ENCODE measurements around the gene CDA.

CDA gene

DNA sequence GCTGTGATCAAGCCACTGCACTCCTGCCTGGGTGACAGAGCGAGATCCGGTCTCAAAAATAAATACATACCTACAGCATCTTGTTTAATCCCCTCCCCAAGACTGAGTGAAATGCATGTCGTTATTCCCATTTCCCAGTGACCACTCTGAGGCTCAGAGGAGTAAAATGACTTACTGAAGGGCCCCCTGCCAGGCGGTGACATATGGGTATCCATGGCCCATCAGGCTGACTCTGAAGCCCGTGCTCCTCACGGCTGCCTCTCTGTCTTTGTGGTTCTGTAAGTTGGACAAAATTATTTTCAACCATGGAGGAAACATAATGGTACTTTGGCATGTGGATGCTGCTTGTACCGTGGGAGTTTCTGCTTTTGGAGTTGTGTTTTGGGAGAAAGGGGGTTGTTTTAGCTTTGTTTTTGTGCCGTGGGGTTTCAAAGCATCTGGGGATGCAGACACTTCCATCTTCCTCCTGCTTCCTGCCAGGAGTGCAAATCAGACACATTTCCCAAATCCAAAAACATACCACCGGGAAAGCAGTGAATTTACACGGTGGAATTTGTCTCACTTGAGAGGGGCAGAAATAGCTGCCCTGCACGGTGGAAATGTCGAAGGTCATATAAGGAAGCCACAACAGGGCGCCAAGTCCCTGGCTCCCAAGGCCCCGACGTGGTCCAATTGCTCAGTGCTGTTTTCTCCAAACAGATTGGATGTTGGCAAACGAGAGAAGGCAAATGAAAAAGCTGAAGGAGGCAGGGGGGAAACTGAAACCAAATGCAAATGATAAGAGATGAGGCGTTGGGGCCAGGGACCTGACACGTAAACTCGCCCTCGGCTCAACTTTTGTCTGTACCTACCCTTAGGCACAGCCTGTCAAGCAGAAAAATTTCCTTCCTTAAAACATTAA, 27.3 kb downstream of the CDA start:
- DNase-seq (ENCODE audit: low read depth): no peak

DNA sequence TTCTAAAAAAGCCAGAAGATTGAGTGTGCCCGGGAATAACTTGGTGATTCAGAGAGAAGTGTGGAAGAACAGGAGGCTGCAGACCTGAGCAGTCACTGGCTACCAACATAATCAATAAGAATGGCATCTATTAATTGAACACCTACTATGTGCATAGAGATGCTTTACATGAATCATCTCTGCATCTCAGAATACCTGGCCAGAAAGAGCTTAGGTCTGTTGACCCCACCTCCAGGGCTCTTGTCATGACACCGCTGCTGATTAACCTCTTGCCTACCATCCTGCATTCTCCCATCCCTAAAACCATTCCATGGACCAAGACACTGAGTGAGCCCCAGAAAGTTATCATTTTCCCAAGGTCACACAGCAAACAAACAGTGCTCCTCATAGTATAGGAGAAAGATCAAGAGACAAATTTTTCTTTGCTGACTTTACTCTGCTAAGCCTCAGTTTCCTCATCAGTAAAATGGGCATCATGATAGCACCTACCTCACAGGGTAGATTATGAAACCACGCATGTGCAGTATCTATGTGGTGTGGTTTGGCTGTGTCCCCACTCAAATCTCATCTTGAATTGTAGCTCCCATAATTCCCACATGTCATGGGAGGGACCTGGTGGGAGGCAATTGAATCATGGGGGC, 28.1 kb downstream of the CDA start:
- no peak for DNase-seq (ENCODE audit: low read depth)

DNA sequence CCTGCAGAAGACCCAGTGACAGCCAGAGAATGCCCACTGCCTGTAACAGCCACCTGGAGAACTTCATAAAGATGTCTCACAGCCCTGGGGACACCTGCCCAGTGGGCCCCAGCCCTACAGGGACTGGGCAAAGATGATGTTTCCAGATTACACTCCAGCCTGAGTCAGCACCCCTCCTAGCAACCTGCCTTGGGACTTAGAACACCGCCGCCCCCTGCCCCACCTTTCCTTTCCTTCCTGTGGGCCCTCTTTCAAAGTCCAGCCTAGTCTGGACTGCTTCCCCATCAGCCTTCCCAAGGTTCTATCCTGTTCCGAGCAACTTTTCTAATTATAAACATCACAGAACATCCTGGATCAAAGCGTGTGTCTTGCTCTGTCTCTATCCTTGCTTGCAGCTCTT, 29.7 kb downstream of the CDA start:
- DNase-seq (ENCODE audit: low read depth): no peak

DNA sequence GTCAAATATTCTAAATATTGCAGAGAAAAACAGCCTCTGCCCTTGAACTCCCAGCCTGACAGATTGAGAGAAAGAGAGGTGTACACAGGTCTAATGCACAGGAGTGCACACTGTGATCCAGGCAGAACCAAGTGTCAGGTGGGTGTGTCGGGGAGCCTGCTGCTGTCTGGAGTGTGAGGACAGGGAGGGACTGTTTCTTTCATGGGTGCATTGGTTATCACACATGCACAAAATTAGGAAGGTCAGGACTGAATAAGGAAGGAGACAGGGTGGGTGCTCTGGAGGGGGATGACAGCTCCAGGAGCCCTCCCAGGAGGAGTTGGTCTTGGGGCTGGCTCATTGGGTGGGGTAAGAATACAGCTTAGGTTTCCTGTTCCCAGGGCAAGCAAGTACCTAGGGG, 31.1 kb downstream of the CDA start:
- DNase-seq (ENCODE audit: low read depth): no peak

DNA sequence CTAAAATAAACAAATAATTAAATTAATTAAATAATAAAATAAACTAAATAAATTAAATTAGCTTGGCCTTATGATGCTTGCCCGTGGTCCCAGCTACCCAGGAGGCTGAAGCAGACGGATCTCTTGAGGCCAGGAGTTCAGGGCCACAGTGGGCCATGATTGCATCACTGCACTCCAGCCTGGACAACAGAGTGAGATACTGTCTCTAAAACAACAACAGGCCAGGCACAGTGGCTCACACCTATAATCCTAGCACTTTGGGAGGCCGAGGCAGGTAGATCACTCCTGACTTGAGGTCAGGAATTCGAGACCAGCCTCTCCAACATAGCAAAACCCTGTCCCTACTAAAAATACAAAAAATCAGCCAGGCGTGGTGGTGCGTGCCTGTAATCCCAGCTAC, 32.1 kb downstream of the CDA start:
- DNase-seq (ENCODE audit: low read depth): no peak

DNA sequence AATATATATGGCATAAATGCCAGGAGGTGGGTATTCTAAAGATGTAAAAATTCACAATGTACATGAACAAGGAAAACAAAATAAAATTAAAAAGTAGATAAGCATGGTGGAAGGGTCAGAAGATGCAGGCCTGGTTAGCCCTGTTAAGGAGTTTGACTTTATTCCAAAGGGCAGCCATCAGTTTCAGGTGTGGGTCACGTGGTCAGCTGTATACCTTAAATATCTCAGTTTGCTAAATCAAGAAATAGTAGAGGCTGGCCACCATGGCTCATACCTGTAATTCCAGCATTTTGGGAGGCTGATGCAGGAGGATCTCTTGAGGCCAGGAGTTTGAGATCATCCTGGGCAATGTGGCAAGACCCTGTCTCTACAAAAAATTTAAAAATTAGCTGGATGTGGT, 35.8 kb downstream of the CDA start:
- DNase-seq (ENCODE audit: low read depth): no peak

DNA sequence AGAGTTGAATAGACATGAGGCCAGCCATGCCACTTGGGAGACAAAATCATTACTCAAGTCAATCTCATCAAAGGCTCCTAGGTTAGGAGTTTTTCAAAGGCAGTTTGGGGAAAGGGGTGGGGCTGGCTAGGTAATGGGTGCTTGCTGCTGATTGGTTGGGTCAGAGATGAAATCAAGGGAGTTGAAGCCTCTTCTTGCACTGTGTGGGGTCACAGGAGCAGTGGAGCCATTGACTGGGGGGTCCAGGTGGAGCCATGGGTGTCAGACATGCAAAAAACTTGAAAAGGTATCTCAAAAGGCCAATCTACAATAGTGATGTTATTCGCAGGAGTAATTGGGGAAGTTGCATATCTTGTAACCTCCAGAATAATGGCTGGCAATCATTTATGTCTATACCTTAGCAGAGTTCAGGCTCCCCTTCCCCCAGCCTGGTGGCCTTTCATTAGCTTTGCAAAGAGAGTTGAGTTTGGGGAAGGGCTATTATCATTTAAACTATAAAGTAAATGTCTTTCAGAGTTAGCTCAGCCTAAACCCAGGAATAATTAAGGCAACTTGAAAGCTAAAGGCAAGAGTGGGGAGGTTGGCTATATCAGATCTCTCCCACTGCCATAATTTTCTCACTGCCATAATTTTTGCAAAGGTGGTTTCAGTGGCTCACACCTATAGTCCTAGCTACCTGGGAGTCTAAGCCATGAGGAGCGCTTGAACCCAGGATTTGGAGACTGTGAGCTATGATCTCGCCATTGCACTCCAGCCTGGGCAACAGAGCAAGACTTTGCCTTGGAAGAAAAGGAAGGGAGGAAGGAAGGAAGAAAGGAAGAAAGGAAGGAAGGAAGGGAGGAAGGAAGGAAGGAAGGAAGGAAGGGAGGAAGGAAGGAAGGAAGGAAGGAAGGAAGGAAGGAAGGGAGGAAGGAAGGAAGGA, 36.5 kb downstream of the CDA start:
- DNase-seq (ENCODE audit: low read depth): no peak

DNA sequence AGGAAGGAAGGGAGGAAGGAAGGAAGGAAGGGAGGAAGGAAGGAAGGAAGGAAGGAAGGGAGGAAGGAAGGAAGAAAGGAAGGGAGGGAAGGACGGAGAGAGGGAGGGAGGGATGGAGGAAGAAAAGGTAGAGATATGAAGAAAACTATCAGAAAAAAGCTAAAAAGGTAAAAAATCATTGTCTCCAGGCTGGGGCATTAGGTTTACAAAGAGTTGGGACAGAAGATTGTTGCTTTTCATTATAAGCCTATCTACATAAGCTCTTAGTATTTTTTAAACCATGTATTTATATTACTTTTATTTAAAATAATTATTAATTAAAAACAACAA, 37.2 kb downstream of the CDA start:
- no peak for DNase-seq (ENCODE audit: low read depth)

DNA sequence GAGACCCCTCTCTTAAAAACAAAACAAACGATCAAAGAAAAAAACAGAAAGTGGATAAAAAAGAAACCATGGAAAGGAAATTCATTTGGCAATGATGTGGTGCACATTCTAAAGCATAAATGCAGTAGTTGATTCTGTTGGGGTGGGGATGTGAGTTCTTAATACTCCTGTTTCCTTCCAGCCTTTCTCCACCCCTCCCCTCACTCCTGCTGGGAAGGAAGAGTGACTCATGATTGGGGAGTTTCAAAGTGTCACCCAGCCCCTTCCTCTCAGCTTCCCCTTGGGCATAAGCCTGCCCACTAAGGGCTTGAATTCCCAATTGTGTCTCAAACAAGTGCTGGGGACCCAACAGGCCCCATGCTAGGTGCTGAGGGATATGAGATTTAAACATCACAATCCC, 37.6 kb downstream of the CDA start:
- DNase-seq (ENCODE audit: low read depth): no peak

DNA sequence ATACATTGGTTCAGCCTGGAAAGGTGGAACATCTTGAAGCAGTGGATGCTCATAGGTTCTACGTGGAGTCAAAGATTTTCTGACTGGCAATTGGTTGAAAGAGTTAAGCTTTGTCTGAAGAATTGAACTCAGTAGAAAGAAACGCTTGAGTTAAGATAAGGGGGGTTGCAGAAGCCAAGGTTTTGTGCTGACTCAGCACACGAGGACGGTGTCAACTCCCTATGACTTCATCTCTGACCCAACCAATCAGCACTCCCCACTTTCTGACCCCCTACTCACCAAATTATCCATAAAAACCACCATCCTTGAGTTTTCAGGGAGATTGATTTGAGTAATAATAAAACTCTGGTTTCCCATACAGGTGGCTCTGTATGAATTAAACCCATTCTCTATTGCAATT, 41.8 kb downstream of the CDA start:
- DNase-seq (ENCODE audit: low read depth): no peak

DNA sequence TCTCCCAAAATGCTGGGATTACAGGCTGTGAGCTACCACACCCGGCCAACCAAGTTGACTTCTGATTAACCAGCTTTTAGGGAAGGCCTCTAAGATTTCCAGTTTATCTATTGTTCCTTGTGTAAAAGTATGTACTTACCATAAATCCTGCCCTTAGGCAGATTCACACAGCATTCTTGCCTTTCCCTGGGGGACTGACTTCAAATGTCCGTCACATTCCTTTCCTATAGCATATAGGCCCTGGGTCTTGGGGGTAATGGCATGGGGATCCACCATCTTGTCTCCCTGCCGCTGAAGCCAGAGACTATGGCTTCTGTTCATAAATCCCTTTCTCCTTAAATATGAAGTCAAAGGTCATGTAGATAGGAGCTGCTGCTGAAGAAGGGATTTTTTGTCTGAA, 43.5 kb downstream of the CDA start:
- DNase-seq (ENCODE audit: low read depth): no peak

DNA sequence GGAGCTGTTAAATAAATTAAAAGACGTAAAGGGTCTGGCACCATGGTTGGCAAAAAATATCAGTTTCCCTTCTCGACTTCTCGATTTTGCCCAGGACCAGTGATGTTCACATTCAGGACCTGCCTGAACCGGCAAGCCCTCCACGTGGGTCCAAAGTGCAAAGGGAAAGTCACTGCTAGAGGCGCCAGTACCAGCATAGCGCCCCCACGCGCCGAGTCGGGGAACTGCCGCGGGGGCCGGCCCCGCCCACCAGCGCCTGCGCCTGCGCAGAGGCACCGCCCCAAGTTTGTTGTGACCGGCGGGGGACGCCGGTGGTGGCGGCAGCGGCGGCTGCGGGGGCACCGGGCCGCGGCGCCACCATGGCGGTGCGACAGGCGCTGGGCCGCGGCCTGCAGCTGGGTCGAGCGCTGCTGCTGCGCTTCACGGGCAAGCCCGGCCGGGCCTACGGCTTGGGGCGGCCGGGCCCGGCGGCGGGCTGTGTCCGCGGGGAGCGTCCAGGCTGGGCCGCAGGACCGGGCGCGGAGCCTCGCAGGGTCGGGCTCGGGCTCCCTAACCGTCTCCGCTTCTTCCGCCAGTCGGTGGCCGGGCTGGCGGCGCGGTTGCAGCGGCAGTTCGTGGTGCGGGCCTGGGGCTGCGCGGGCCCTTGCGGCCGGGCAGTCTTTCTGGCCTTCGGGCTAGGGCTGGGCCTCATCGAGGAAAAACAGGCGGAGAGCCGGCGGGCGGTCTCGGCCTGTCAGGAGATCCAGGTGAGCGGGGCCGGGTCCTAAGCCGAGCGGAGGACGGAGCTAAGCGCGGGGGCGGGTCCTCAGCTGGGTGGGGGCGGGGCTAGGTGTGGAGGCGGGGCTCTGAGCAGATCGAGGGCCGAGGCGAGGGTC, 44.5 kb downstream of the CDA start, which contains the start of gene PINK1:
Gene PINK1 (plus strand): TSS at position 269 of the 875 bp plus-strand sequence. CDS start 91 bp downstream, at position 360.
- peak; percentile 75 for DNase-seq (ENCODE audit: low read depth)

DNA sequence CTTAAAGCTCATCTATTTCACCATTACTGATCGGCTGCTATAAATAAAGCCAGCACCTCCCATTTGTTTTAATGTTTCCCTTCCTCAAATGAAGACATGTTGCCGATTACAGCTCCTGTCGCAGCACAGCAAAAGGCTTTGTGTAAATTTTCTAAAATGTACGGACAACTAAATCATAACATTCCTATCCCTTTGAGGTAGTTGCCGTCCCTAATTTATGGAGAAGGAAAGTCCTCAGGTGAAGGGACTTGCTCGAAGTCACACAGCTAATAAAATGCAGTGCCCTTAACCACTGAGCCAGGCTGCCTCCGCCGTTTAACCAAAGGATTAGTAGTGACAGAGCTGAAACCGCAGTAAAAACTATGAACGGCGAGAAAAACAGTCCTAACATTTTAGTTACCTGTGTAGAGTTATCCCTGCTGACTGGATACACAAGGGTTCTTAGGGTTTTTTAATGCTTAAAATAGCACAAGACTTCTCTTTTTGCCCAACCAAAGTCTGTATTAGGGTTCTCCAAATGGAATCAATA, 45.2 kb downstream of the CDA start:
- no peak for DNase-seq (ENCODE audit: low read depth)

DNA sequence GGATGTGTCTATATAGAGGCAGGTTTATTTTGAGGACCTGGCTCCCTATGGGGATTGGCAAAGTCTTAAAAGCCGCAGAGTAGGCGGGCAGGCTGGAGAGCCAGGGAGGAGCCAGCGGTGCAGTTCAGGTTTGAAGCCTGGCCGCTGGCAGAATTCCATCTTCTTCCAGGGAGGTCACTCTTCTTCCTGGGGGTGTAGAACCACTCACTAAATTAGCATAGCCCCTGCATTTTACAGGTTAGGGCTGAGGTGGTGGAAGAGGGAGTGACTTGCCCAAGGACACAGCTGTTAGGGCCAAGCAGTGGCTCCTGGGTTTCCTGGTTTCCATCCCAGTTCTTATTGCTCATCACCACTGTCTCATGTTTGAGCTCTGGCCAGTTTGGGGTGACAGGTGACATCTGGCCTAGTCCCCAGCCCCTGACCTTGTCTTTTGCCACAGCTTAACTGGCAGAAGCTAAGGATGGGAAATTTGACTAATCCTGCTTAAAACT, 45.7 kb downstream of the CDA start:
- DNase-seq (ENCODE audit: low read depth): no peak

DNA sequence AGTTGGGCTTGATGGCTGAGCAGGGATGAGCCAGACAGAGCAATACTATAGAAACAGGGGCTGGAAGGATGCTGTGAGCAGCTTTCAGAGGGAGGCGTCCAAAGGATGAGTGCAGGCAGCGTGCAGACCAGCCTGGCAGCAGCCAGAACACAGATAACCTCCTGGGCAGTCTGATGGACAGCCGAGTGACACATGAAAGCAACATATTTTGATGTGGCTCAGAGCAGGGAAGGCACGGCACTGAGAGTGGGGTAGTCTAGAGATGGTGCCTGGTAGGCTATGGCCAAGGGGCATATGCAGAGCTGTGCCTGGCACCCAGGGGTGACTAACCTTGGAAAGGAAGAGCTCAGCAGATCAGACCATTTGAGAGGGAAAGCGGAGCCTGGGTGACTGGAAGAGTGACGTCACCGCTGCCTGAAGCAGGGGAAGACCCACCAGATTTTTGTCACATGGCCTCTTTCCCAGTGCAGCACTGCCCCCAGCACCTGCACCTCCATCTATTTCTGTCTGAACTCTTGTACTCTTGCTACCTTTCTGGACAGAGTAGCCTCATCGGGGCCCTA, 48.0 kb downstream of the CDA start:
- no peak for DNase-seq (ENCODE audit: low read depth)

DNA sequence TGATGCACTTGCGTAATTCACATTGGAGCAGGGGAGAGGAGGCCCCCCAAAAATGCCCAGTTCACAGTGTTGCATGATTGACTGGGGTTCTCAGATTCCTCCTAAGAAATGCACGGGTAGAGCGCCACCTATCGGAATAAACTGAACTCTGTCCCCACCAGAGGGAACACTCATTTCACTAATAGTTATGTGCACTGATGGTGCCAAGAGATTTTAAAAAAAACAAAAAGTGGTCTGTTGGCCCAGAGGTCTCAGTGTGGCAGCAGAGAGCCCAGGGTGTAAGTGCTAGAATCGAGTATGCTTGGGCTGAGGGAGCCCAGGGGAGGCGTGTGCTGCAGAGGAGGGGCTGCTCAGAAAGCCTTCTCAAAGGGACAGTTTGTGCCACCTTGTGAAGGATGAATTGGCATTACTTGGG, 51.3 kb downstream of the CDA start:
- DNase-seq (ENCODE audit: low read depth): peak; percentile 30

DNA sequence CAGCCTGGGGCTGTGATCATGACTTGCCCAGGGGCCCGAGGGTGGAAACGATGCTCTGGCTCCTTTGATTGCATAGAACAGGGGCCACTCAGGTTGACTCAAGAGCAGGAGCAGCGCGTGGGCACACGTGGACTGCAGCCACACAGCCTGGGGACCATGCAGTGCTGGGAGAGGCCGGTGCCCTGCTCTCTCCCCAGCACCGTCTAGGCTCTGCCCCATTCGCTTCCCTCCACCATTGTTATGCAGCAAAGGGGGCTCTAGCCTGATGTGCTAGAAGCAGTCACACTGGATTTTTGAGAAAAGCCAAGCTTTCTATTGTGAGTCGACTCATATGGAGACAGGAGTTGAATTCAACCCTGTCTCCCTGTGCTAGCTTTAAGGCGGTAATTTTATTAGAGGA, 53.1 kb downstream of the CDA start:
- no peak for DNase-seq (ENCODE audit: low read depth)

DNA sequence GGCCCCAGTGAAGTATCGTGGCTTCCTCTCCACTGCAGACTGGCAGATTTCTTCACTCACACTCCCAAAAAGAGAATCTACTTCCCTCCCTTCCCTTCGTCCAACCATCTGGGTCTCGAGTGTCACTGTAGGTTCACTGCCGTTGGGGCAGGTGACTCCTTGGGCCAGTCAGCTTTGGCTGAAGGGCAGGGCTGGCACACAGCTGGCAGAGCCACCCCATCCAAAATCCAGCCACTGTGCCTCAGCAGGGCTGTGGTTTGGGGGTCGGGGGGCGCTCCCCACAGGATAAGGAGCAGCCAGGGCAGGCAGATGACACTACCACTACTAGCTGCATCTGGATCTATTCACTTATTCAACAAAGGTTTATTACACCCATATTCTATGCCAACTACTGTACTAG, 54.2 kb downstream of the CDA start:
- no peak for DNase-seq (ENCODE audit: low read depth)

DNA sequence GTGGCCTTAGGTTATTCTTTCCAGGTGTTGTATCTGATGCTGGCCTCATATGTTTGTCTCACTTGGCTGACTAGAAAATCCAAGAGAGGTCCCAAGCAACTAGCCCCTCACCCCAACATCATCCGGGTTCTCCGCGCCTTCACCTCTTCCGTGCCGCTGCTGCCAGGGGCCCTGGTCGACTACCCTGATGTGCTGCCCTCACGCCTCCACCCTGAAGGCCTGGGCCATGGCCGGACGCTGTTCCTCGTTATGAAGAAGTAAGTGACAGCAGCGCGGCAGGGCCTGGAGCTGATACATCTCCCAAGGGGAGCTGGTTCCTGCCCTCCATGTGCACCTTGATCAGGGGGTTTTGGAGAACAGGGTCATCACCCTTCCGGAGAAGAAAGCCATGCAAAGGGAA, 55.5 kb downstream of the CDA start:
- no peak for DNase-seq (ENCODE audit: low read depth)

DNA sequence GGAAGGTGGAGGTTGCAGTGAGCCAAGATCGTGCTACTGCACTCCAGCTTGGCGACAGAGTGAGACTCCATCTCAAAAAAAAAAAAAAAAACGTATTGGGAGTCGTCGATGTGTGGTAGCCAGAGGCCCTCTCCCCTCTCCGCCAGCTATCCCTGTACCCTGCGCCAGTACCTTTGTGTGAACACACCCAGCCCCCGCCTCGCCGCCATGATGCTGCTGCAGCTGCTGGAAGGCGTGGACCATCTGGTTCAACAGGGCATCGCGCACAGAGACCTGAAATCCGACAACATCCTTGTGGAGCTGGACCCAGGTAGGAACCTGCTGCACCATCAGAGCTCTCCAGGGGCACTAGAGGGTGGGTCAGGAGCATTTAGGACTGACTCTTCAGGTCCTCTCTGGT, 56.5 kb downstream of the CDA start:
- DNase-seq (ENCODE audit: low read depth): no peak

DNA sequence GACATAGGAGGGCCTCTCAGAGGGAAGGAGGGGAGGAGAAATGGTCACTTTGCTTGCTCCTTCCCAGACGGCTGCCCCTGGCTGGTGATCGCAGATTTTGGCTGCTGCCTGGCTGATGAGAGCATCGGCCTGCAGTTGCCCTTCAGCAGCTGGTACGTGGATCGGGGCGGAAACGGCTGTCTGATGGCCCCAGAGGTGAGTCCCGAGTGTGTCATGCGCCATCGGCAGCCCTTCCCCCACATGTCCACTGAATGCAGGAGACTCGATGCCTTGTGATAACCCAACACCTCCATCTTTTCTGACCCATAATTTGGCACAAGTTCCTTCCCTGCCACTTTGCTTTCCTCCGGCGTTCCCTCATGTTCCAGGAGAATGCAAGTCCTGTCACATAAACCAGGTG, 59.5 kb downstream of the CDA start:
- no peak for DNase-seq (ENCODE audit: low read depth)
